Sigmoid colon (tissue), 4 donors: ENCODE data around the gene PLAAT4.

Source experiments
- EP300 ChIP-seq, 4 donors: sonication (generic); formaldehyde crosslinking; IDR thresholded peaks; one replicate each; pipeline ENCODE4 v1.6.1; 2017; ENCODE audit warnings: antibody characterized with exemption in 4 of 4
- POLR2A ChIP-seq, 2 donors: fragments of 450-650 bp; IDR thresholded peaks; one replicate each; pipeline ENCODE4 v1.6.1; 2016; ENCODE audit warnings: antibody characterized with exemption in 2 of 2, mild to moderate bottlenecking in 2 of 2, moderate library complexity in 2 of 2
- POLR2AphosphoS5 ChIP-seq, 4 donors: sonication (generic); formaldehyde crosslinking; IDR thresholded peaks; one replicate each; pipeline ENCODE4 v1.6.1; 2017; ENCODE audit warnings: antibody characterized with exemption in 4 of 4
- TF ChIP-seq, protein P1 (sequence below), 4 experiments: fragments of 450-650 bp in 3 of 4; fragments of 200-600 bp in 1 of 4; IDR thresholded peaks; one replicate each; pipeline ENCODE4 v1.5.1; 2016 to 2019; ENCODE audit warnings: antibody characterized with exemption in 4 of 4, mild to moderate bottlenecking in 3 of 4, moderate library complexity in 2 of 4

DNA sequence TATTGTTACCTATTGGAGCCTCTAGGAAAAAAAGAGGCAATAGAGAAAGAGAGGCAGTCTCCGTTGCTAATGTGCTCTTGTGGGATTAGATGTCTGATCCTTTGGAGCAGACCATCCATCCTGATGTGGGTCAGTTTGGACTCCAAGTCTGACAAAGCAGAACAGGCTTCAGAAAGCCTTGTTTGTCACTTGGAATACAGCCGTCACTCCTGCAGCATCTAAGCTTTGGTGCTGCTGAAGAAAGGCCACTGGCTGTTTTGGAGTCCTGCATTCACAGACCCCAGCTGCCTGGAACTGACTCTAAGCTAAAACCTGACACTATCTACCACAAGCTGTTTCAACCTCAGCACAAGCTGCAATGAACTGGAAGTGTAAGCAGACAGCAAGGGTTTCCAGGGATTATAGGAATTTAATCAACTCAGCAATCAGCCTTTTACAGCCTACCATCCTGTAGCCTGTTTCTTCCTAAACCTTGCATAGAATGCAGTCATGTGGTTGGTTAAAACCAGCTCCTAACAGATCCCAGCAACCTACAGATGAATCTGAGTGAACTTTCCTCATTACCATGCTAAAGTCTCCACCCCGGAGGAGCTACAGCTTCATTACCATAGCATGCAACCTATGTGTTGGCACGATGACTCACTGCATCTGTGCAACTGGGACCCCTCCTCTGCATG lies 3.7 kb upstream of the PLAAT4 start:
- TF ChIP-seq, protein P1, sequence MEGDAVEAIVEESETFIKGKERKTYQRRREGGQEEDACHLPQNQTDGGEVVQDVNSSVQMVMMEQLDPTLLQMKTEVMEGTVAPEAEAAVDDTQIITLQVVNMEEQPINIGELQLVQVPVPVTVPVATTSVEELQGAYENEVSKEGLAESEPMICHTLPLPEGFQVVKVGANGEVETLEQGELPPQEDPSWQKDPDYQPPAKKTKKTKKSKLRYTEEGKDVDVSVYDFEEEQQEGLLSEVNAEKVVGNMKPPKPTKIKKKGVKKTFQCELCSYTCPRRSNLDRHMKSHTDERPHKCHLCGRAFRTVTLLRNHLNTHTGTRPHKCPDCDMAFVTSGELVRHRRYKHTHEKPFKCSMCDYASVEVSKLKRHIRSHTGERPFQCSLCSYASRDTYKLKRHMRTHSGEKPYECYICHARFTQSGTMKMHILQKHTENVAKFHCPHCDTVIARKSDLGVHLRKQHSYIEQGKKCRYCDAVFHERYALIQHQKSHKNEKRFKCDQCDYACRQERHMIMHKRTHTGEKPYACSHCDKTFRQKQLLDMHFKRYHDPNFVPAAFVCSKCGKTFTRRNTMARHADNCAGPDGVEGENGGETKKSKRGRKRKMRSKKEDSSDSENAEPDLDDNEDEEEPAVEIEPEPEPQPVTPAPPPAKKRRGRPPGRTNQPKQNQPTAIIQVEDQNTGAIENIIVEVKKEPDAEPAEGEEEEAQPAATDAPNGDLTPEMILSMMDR (IDR thresholded peaks at IDR 0.05), result no peak
- no peak for TF ChIP-seq POLR2A (IDR thresholded peaks at IDR 0.05)
- TF ChIP-seq EP300 (IDR thresholded peaks at IDR 0.05), result no peak
- no peak for TF ChIP-seq POLR2AphosphoS5 (IDR thresholded peaks at IDR 0.05)
